Psoas muscle (tissue), 8 donors: ENCODE measurements around the gene INHA. TPM values are rescaled to one million over a fixed set of nuclear protein-coding genes. Genes with fewer than 3 reads are reported as not detected.

Experiments used
- ATAC-seq, 4 donors: fragments of 200-7000 bp; cut with Tn5 transposase; one replicate each; pipeline ENCODE4 v1.9.1; 2020; ENCODE audit warnings: moderate library complexity in 3 of 4, mild to moderate bottlenecking in 2 of 4
- DNase-seq, 2 donors: peaks; one replicate each; pipeline ENCODE4 v3.0.0-alpha.2; 2020
- H3K27ac ChIP-seq: fragments of 200-600 bp; one replicate; pipeline ENCODE4 v1.8.0; 2022
- H3K27me3 ChIP-seq, 3 donors: fragments of 200-600 bp in 1 of 3; one replicate each; pipeline versions ENCODE4 v1.6.1 to v1.8.0; 2013 to 2022; ENCODE audit warnings: low read length in 2 of 3, mild to moderate bottlenecking in 2 of 3, moderate library complexity in 1 of 3; ENCODE audit not compliant: insufficient read depth in 3 of 3
- H3K36me3 ChIP-seq, 2 donors: fragments of 200-600 bp in 1 of 2; one replicate each; pipeline versions ENCODE4 v1.6.1 to v1.8.0; 2013 to 2022; ENCODE audit warnings: low read depth in 1 of 2, mild to moderate bottlenecking in 1 of 2, moderate library complexity in 1 of 2; ENCODE audit not compliant: insufficient read depth in 1 of 2
- H3K4me1 ChIP-seq: fragments of 200-600 bp; one replicate; pipeline ENCODE4 v1.8.0; 2022
- H3K4me3 ChIP-seq: fragments of 200-600 bp; one replicate; pipeline ENCODE4 v1.8.0; 2022; ENCODE audit warnings: mild to moderate bottlenecking
- H3K9me3 ChIP-seq: fragments of 200-600 bp; one replicate; pipeline ENCODE4 v1.8.0; 2022
- WGBS, 3 donors: extraction: QIAGEN DNeasy Blood & Tissue Kit; methylation state at CpG; one replicate each; pipeline versions ENCODE4 v1.1.6 to v1.1.7; 2013; 5-methylcytosine and 5-hydroxymethylcytosine counted together
- intact Hi-C, 2 donors: fragments of 100-400 bp; cut with DNase I; formaldehyde crosslinking; loops; one replicate each; pipeline versions ENCODE4 v1.11.0 to v1.14.2; 2022
- polyA plus RNA-seq, 3 donors: library from polyadenylated mRNA; stranded (reverse); fragments of 200-250 nt; gene quantifications; one replicate each; pipeline ENCODE4 v1.2.3, GENCODE V29; 2013
- total RNA-seq, 4 donors: library from RNA; stranded (reverse); fragmentation: NEBNext Ultra II Directional in 2 of 4; extraction: Animal tissue kit (Norgen Biotek cat#: 25700) in 2 of 4; gene quantifications; one replicate each; pipeline versions ENCODE4 v1.2.1 to v1.2.4, GENCODE V29; 2021 to 2023
- TF ChIP-seq, protein P1 (sequence below): fragments of 200-600 bp; IDR thresholded peaks from one replicate; pipeline ENCODE4 v1.8.0; 2022; ENCODE audit warnings: antibody characterized with exemption
- donor health status: healthy with polysubstance abuse.
- donor health status: DM: no; HTN: no; CAD: no; lungs with moderate emphysema.
- donor health status: Bipolar disorder and iron deficiency.
- donor health status: healthy.
- donor health status: DM: yes; HTN: yes; CAD: no.
- donor health status: DM: no; HTN: no; CAD: no.
- donor health status: DM: no; HTN: no; CAD: no.
- donor health status: DM: yes; HTN: yes; CAD: no.

INHA gene
- total and polyA plus RNA-seq, 7 donors = 0.10 to 1.2 (median 0.23) TPM; not detected in 2

GRCh38 chr2:219620546-219620945 lies 48.4 kb downstream of the INHA start:
- TF ChIP-seq, protein P1, sequence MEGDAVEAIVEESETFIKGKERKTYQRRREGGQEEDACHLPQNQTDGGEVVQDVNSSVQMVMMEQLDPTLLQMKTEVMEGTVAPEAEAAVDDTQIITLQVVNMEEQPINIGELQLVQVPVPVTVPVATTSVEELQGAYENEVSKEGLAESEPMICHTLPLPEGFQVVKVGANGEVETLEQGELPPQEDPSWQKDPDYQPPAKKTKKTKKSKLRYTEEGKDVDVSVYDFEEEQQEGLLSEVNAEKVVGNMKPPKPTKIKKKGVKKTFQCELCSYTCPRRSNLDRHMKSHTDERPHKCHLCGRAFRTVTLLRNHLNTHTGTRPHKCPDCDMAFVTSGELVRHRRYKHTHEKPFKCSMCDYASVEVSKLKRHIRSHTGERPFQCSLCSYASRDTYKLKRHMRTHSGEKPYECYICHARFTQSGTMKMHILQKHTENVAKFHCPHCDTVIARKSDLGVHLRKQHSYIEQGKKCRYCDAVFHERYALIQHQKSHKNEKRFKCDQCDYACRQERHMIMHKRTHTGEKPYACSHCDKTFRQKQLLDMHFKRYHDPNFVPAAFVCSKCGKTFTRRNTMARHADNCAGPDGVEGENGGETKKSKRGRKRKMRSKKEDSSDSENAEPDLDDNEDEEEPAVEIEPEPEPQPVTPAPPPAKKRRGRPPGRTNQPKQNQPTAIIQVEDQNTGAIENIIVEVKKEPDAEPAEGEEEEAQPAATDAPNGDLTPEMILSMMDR = no peak
- H3K27ac ChIP-seq = no peak overlapping the region
- peaks cover 0 to 7% of the 10 kb centered on the region in 2 donors for H3K36me3 ChIP-seq
- no peaks in the 10 kb centered on the region for H3K9me3 ChIP-seq
- no peak overlapping the region for H3K4me3 ChIP-seq
- intact Hi-C loops = no loop called here
- DNase-seq = no peak
- no peaks in the 10 kb centered on the region for H3K27me3 ChIP-seq
- no peak for ATAC-seq
- no peaks in the 10 kb centered on the region for H3K4me1 ChIP-seq
- WGBS, 3 donors = 77 to 86% (median 77%) methylated on average over 6 of the region's 6 CpGs

GRCh38 chr2:219621935-219622334 lies 49.8 kb downstream of the INHA start:
- WGBS, 3 donors = 81 to 88% (median 84%) methylated on average over 4 of the region's 4 CpGs
- Histone ChIP-seq H3K9me3 (no peaks in the 10 kb centered on the region), H3K27me3 (no peaks in the 10 kb centered on the region), H3K36me3 (no peaks in the 10 kb centered on the region), H3K27ac (no peak overlapping the region), H3K4me3 (no peak overlapping the region), H3K4me1 (no peaks in the 10 kb centered on the region)
- intact Hi-C loops = no loop called here
- ATAC-seq = no peak
- no peak for DNase-seq
- TF ChIP-seq, protein P1 = no peak

GRCh38 chr2:219622472-219622871 lies 50.4 kb downstream of the INHA start:
- H3K9me3 ChIP-seq = no peaks in the 10 kb centered on the region
- 91 to 96% (median 91%) methylated on average over 2 of the region's 2 CpGs for WGBS, 3 donors
- H3K4me3 ChIP-seq = no peak overlapping the region
- H3K27ac ChIP-seq = no peak overlapping the region
- ATAC-seq = no peak
- H3K36me3 ChIP-seq = no peaks in the 10 kb centered on the region
- no peaks in the 10 kb centered on the region for H3K27me3 ChIP-seq
- intact Hi-C loops = no loop called here
- DNase-seq = no peak
- TF ChIP-seq, protein P1 = no peak
- H3K4me1 ChIP-seq = no peaks in the 10 kb centered on the region

DNA sequence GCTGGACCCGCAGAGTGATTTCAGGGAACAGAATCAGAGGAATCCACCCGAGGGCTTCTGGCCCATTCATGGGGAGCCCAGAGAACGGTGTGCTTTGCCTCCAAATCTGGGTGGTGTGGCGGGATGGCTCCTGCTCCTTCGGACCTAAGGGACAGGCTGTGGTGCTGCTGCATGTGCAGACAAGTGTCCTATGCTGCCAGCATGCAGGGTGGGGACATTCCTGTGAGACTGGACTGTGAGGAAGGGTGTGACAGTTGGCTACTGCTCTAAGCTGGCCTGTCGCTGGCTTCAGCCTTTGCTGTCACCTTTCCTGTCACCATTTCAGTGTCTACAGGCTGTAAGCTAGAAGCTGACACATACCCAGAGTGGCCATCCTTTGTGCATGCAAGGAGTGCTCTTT lies 52.5 kb downstream of the INHA start:
- H3K27ac ChIP-seq = no peak overlapping the region
- TF ChIP-seq, protein P1 = no peak
- H3K27me3 ChIP-seq = no peaks in the 10 kb centered on the region
- H3K9me3 ChIP-seq = no peaks in the 10 kb centered on the region
- H3K36me3 ChIP-seq = no peaks in the 10 kb centered on the region
- no peak for DNase-seq
- intact Hi-C loops = no loop called here
- no peak overlapping the region for H3K4me3 ChIP-seq
- ATAC-seq = no peak
- H3K4me1 ChIP-seq = no peaks in the 10 kb centered on the region
- 83 to 85% (median 85%) methylated on average over 6 of the region's 6 CpGs for WGBS, 3 donors

- no peaks in the 10 kb centered on the region for H3K4me1 ChIP-seq
- no peak for ATAC-seq
- H3K4me3 ChIP-seq = no peak overlapping the region
- 91 to 97% (median 93%) methylated on average over 5 of the region's 5 CpGs for WGBS, 3 donors
- H3K9me3 ChIP-seq = no peaks in the 10 kb centered on the region
- no peaks in the 10 kb centered on the region for H3K27me3 ChIP-seq
- TF ChIP-seq, protein P1 = no peak
- no peaks in the 10 kb centered on the region for H3K36me3 ChIP-seq
- intact Hi-C loops = loop anchor here in 1 of 2 donors (1.0 kb wide), 1 partner anchor 11 kb away; no protein-coding TSS in a partner anchor
- DNase-seq = no peak
- no peak overlapping the region for H3K27ac ChIP-seq
Measured at GRCh38 chr2:219625179-219625578, 53.1 kb downstream of the INHA start.
